ENCODE data around the gene WASF3. TPM values are rescaled to one million over a fixed set of nuclear protein-coding genes. Genes with fewer than 3 reads are reported as not detected.

Gene WASF3
- total and polyA plus RNA-seq, 2 donors from 2014 or later: 3.7 to 18.5 TPM

DNA sequence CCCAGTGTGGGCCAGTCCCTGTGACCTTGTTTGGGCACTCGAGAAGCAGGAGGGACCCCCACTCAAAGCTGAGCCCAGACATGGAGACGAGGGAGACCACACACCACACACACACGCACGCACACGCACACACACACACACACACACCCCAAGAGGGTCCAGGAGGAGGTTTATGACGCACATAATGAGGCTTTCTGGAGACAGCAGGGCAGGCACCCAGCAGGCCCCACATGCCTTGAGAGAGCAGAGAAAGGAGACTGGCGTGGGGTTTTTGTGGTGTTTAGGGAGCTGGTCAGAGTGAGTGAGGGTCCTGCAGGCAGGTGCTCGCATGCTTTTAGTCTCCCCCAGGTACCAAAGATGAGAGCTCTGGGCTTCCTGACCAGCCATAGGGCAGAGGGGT is 160.7 kb downstream of the WASF3 start:
- Histone ChIP-seq H3K9ac (ENCODE audit: low read length in 3 of 3) (no peak overlapping the region), H3K4me1 (ENCODE audit: control insufficient read depth in 2 of 3, insufficient read depth in 2 of 3, low read depth in 1 of 3, low read length in 3 of 3) (no peaks in the 10 kb centered on the region), H3K36me3 (ENCODE audit: control insufficient read depth in 2 of 3, insufficient read depth in 3 of 3, low read length in 3 of 3) (no peaks in the 10 kb centered on the region), H3K4me3 (ENCODE audit: low read length in 3 of 3) (no peak overlapping the region), H3K27me3 (ENCODE audit: control insufficient read depth, insufficient read depth, low read length) (no peaks in the 10 kb centered on the region), H3K9me3 (ENCODE audit: control insufficient read depth in 2 of 3, insufficient read depth in 1 of 3, low read length in 3 of 3) (no peaks in the 10 kb centered on the region), H3K27ac (ENCODE audit: low read depth in 2 of 2, low read length in 2 of 2) (no peak overlapping the region)
- intact Hi-C loops (cut with DNase I): loop anchor here (10.0 kb wide), 1 partner anchor 217 kb away; no protein-coding TSS in a partner anchor
- TF ChIP-seq, protein P1, sequence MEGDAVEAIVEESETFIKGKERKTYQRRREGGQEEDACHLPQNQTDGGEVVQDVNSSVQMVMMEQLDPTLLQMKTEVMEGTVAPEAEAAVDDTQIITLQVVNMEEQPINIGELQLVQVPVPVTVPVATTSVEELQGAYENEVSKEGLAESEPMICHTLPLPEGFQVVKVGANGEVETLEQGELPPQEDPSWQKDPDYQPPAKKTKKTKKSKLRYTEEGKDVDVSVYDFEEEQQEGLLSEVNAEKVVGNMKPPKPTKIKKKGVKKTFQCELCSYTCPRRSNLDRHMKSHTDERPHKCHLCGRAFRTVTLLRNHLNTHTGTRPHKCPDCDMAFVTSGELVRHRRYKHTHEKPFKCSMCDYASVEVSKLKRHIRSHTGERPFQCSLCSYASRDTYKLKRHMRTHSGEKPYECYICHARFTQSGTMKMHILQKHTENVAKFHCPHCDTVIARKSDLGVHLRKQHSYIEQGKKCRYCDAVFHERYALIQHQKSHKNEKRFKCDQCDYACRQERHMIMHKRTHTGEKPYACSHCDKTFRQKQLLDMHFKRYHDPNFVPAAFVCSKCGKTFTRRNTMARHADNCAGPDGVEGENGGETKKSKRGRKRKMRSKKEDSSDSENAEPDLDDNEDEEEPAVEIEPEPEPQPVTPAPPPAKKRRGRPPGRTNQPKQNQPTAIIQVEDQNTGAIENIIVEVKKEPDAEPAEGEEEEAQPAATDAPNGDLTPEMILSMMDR (IDR thresholded peaks at IDR 0.05; ENCODE audit: borderline replicate concordance, extremely low read depth, insufficient read depth): no peak
- no peak for FAIRE-seq
- no peak for DNase-seq

DNA sequence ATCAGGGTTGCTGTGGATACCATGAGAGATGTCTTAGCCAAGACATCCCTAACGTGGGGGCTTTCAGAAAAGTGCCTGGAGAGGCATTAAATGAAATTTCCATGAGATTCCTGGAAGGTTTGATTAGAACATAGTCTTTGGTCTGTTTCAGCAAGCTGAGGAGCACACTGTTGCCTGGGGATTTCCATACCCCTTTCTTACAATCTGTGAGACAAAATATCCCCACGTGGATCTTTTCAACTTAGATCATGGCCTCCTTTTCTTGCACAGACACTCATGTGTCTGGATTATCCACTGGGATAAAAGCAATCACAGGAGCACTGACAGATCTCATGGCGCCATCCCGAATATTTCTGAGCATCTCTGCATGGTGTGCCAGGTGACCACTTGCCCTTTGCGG is 161.4 kb downstream of the WASF3 start:
- no peak for FAIRE-seq

DNA sequence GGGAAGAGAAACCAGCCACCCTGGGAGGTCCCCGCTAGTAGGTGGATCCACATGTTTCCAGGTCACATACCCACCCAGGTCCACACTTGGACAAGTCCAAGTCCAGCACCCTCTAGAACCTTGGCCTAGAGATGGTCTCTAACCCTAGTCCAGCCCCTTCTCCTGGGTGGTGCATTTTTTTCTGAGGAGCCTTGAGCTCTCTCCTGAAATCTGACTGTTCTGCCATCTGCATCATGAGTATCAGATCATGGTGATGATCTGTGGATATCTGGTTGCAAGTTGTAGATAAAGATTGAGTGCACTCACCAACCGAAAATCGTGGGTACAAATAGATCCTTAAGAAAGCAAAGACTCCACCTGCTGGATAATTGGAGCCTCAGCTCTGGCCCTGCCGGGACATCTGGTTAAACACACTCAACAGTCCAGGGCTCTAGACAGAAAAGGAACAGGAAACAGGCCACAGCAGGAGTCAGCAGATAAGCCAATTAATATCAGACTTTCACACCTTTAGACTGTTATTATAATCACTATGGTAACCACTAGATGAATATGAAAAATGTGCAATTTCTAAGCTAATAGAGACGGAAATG is 162.0 kb downstream of the WASF3 start:
- Histone ChIP-seq H3K4me3 (ENCODE audit: low read length in 3 of 3) (no peak overlapping the region), H3K9me3 (ENCODE audit: control insufficient read depth in 2 of 3, insufficient read depth in 1 of 3, low read length in 3 of 3) (no peaks in the 10 kb centered on the region), H3K36me3 (ENCODE audit: control insufficient read depth in 2 of 3, insufficient read depth in 3 of 3, low read length in 3 of 3) (no peaks in the 10 kb centered on the region), H3K4me1 (ENCODE audit: control insufficient read depth in 2 of 3, insufficient read depth in 2 of 3, low read depth in 1 of 3, low read length in 3 of 3) (no peaks in the 10 kb centered on the region), H3K27ac (ENCODE audit: low read depth in 2 of 2, low read length in 2 of 2) (no peak overlapping the region), H3K9ac (ENCODE audit: low read length in 3 of 3) (no peak overlapping the region), H3K27me3 (ENCODE audit: control insufficient read depth, insufficient read depth, low read length) (no peaks in the 10 kb centered on the region)
- intact Hi-C loops (cut with DNase I): loop anchor here (10.0 kb wide), 1 partner anchor 215 kb away; no protein-coding TSS in a partner anchor
- TF ChIP-seq, protein P1 (IDR thresholded peaks at IDR 0.05; ENCODE audit: borderline replicate concordance, extremely low read depth, insufficient read depth): no peak
- DNase-seq (no peak), FAIRE-seq (no peak)

More for the DNA sequence above, 161.4 kb downstream of the WASF3 start:
- no peaks in the 10 kb centered on the region for H3K4me1 ChIP-seq (ENCODE audit: control insufficient read depth in 2 of 3, insufficient read depth in 2 of 3, low read depth in 1 of 3, low read length in 3 of 3)
- no peak overlapping the region for H3K9ac ChIP-seq (ENCODE audit: low read length in 3 of 3)
- H3K27me3 ChIP-seq (ENCODE audit: control insufficient read depth, insufficient read depth, low read length): no peaks in the 10 kb centered on the region
- intact Hi-C loops (cut with DNase I): loop anchor here (10.0 kb wide), 1 partner anchor 216 kb away; no protein-coding TSS in a partner anchor
- TF ChIP-seq, protein P1 (IDR thresholded peaks at IDR 0.05; ENCODE audit: borderline replicate concordance, extremely low read depth, insufficient read depth): no peak
- no peak for DNase-seq
- H3K9me3 ChIP-seq (ENCODE audit: control insufficient read depth in 2 of 3, insufficient read depth in 1 of 3, low read length in 3 of 3): no peaks in the 10 kb centered on the region
- H3K4me3 ChIP-seq (ENCODE audit: low read length in 3 of 3): no peak overlapping the region
- H3K36me3 ChIP-seq (ENCODE audit: control insufficient read depth in 2 of 3, insufficient read depth in 3 of 3, low read length in 3 of 3): no peaks in the 10 kb centered on the region
- no peak overlapping the region for H3K27ac ChIP-seq (ENCODE audit: low read depth in 2 of 2, low read length in 2 of 2)
